Measurements from ENCODE around the gene UTP18.

The UTP18 gene

DNA sequence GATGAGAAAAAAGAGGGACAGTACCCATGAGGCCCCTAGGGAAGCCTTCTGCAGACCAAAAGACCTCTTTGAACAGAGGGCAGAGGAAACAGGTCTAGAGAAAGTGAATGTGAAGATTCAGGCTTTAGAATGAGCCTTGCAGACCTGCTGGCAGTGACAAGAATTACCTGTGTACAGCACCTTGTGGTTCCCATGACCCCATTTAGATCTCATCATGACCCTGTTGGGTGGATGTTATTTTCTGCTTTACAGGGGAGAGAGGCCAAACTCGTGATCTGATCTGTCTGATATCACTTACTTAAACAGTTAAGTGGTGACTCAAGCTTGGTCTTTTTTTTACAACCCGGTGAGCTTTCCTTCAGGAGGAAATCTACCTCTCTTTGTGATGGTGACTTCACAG is 81.9 kb downstream of the UTP18 start:
- Histone ChIP-seq H3K79me2 (ENCODE audit: insufficient read depth, low read length) (no peaks in the 10 kb centered on the region), H3K4me2 (ENCODE audit: low read length) (no peak overlapping the region), H3K9me2 (ENCODE audit: low read depth, low read length) (no peaks in the 10 kb centered on the region), H3F3A (ENCODE audit: insufficient read depth, low read length) (no peaks in the 10 kb centered on the region), H3K4me3 (ENCODE audit: low read depth, low read length, poor library complexity, severe bottlenecking) (no peak overlapping the region), H4K20me1 (ENCODE audit: insufficient read depth, low read length) (no peaks in the 10 kb centered on the region), H3K4me1 (ENCODE audit: insufficient read depth, low read length, severe bottlenecking) (no peaks in the 10 kb centered on the region), H3K9me3 (ENCODE audit: low read length) (no peaks in the 10 kb centered on the region), H2AFZ (ENCODE audit: low read length) (no peak overlapping the region), H3K9ac (ENCODE audit: low read length) (no peak overlapping the region), H3K27ac (ENCODE audit: low read depth, low read length, poor library complexity, severe bottlenecking) (no peak overlapping the region), H3K27me3 (ENCODE audit: insufficient read depth, low read length) (peaks cover 13% of the 10 kb centered on the region; the same call in 1 of the 2 replicates), H3K36me3 (ENCODE audit: insufficient read depth, low read length) (no peaks in the 10 kb centered on the region)
- TF ChIP-seq, protein P1, sequence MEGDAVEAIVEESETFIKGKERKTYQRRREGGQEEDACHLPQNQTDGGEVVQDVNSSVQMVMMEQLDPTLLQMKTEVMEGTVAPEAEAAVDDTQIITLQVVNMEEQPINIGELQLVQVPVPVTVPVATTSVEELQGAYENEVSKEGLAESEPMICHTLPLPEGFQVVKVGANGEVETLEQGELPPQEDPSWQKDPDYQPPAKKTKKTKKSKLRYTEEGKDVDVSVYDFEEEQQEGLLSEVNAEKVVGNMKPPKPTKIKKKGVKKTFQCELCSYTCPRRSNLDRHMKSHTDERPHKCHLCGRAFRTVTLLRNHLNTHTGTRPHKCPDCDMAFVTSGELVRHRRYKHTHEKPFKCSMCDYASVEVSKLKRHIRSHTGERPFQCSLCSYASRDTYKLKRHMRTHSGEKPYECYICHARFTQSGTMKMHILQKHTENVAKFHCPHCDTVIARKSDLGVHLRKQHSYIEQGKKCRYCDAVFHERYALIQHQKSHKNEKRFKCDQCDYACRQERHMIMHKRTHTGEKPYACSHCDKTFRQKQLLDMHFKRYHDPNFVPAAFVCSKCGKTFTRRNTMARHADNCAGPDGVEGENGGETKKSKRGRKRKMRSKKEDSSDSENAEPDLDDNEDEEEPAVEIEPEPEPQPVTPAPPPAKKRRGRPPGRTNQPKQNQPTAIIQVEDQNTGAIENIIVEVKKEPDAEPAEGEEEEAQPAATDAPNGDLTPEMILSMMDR (IDR thresholded peaks at IDR 0.05; ENCODE audit: low read length), result no peak
- no peak for TF ChIP-seq EZH2 (IDR thresholded peaks at IDR 0.05; ENCODE audit: borderline replicate concordance, low read length)

DNA sequence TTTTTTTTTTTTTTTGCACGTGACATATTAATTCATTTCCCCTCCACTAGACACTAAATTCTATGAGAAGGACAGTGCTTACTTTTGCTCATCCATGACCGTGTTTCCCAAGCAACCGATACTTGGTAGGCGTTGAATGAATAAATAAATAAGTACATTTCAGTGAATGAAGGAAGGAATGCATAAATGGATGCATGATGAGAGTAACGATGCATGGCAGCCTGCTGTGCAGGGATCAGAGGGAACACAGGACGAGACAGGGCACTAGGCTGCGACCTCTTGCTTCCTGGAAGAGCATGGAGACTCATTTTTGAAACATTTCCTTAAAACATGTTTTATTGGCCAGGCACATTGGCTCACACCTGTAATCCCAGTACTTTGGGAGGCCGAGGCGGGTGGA is 84.2 kb downstream of the UTP18 start:
- Histone ChIP-seq H3K27ac (ENCODE audit: low read depth, low read length, poor library complexity, severe bottlenecking) (no peak overlapping the region), H3K79me2 (ENCODE audit: insufficient read depth, low read length) (no peaks in the 10 kb centered on the region), H3K4me3 (ENCODE audit: low read depth, low read length, poor library complexity, severe bottlenecking) (no peak overlapping the region), H3K27me3 (ENCODE audit: insufficient read depth, low read length) (0 out of 2 replicates have a peak, but pooled peaks cover 8% of the 10 kb centered on the region), H3F3A (ENCODE audit: insufficient read depth, low read length) (no peaks in the 10 kb centered on the region), H3K4me2 (ENCODE audit: low read length) (no peak overlapping the region), H2AFZ (ENCODE audit: low read length) (no peak overlapping the region), H3K9ac (ENCODE audit: low read length) (no peak overlapping the region), H3K4me1 (ENCODE audit: insufficient read depth, low read length, severe bottlenecking) (no peaks in the 10 kb centered on the region), H3K9me2 (ENCODE audit: low read depth, low read length) (no peaks in the 10 kb centered on the region), H4K20me1 (ENCODE audit: insufficient read depth, low read length) (no peaks in the 10 kb centered on the region), H3K9me3 (ENCODE audit: low read length) (no peaks in the 10 kb centered on the region), H3K36me3 (ENCODE audit: insufficient read depth, low read length) (no peaks in the 10 kb centered on the region)
- TF ChIP-seq, protein P1 (IDR thresholded peaks at IDR 0.05; ENCODE audit: low read length), result no peak
- no peak for TF ChIP-seq EZH2 (IDR thresholded peaks at IDR 0.05; ENCODE audit: borderline replicate concordance, low read length)

DNA sequence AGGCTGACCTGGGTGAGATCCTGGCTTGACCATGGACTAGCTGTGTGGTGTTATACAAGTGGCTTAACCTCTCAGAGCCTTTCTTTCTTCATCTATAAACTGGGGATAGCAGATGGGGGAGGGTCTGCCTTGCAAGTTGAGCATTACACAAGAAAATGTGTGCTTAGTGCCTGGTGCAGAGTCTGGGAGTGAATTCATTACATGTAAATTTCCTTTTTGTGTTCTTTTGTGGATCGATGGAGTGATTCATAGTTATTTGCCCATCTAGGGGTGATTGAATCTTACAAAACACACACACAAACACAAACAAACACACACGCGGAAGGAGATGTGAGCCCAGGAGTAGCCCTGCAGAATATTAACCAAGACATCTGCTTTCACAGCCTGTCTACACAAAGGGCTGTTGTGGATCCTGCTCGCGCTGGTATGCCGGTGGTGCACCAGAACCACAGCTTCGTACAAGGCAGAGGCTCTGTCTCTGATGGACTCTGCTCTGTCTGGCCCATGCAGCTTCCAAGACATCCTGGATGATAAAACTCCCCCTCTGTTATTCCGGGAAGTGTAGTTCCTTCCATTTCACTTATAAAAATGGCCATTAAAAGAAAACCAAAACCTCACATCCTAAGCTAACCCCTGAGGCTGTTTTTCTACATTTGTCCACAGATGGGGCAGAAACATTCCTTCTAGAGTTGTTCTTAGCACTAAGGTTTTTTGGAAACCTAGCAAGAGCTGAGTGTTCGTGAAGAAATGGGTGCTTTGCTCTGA is 86.1 kb downstream of the UTP18 start:
- H3K9me2 ChIP-seq (ENCODE audit: low read depth, low read length), result no peaks in the 10 kb centered on the region
- H4K20me1 ChIP-seq (ENCODE audit: insufficient read depth, low read length), result no peaks in the 10 kb centered on the region
- TF ChIP-seq EZH2 (IDR thresholded peaks at IDR 0.05; ENCODE audit: borderline replicate concordance, low read length), result no peak
- TF ChIP-seq, protein P1 (IDR thresholded peaks at IDR 0.05; ENCODE audit: low read length), result no peak
- no peaks in the 10 kb centered on the region for H3K36me3 ChIP-seq (ENCODE audit: insufficient read depth, low read length)
- H3K4me3 ChIP-seq (ENCODE audit: low read depth, low read length, poor library complexity, severe bottlenecking), result no peak overlapping the region
- H3K27me3 ChIP-seq (ENCODE audit: insufficient read depth, low read length), result 0 out of 2 replicates have a peak, but pooled peaks cover 8% of the 10 kb centered on the region
- H3K79me2 ChIP-seq (ENCODE audit: insufficient read depth, low read length), result no peaks in the 10 kb centered on the region
- H3K4me2 ChIP-seq (ENCODE audit: low read length), result no peak overlapping the region
- no peak overlapping the region for H3K9ac ChIP-seq (ENCODE audit: low read length)
- H3K9me3 ChIP-seq (ENCODE audit: low read length), result no peaks in the 10 kb centered on the region
- no peaks in the 10 kb centered on the region for H3F3A ChIP-seq (ENCODE audit: insufficient read depth, low read length)
- no peaks in the 10 kb centered on the region for H3K4me1 ChIP-seq (ENCODE audit: insufficient read depth, low read length, severe bottlenecking)
- no peak overlapping the region for H2AFZ ChIP-seq (ENCODE audit: low read length)
- no peak overlapping the region for H3K27ac ChIP-seq (ENCODE audit: low read depth, low read length, poor library complexity, severe bottlenecking)
